GM18951 (cell line): ENCODE results near the gene DIP2A.
"Not testable (repeated sequence)": the region's sequence is repeated elsewhere in the genome, so short reads cannot be mapped to it uniquely, and the experiment has no call there.

ENCODE experiments used
- POLR2A ChIP-seq: IDR thresholded peaks from 4 replicates; pipeline ENCODE4 v1.6.1; 2011; ENCODE audit warnings: mild to moderate bottlenecking; ENCODE audit not compliant: insufficient read length, insufficient read depth; ENCODE audit errors: extremely low read depth
- in situ Hi-C: fragments of 300-500 bp; cut with MboI; formaldehyde crosslinking; loops from one replicate; pipeline ENCODE4 v1.12.0; 2022; ENCODE audit warnings: low sequenced_read_pairs, mixed read lengths, inconsistent platforms; ENCODE audit not compliant: unreplicated experiment

Gene DIP2A

DNA sequence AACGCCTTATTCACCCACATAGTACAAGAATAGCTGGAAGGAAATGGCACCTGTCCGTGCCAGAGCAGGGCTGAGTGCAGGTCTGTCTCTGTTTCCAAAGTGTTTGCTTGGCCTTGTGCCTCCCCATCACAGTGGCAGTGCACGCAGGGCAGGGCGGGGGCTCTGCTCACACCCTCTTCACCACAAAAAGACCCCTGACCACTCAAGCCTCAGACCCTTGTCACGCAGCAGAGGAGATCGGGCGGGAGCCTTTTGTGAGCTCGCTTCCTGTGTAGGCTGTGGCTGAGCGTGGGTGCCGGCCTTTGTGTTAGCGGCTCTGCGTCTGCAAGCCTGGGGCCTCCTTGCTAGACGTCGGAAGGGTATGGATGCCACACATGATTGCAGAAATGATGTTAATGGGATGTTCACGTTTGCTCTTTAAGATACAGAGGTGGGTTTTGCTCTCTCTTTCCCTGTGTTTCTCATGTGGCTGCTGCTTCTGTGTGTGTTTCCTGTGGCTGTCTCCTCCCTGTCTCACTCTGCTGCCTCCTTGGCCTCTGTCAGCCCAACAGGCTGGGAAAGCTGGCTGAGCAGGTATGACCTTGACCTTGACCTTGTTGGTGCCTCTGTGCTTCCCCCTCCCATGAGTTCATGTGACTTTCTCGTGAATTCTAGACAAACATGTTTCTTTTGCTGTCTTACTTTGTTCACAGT lies 100.7 kb downstream of the DIP2A start:
- peak; percentile 25 for TF ChIP-seq POLR2A

GRCh38 chr21:46560568-46561444 lies 102.1 kb downstream of the DIP2A start:
- in situ Hi-C loops, result no loop called here
- no peak for TF ChIP-seq POLR2A

More for the DNA sequence above, 100.7 kb downstream of the DIP2A start:
- in situ Hi-C loops, result no loop called here

DNA sequence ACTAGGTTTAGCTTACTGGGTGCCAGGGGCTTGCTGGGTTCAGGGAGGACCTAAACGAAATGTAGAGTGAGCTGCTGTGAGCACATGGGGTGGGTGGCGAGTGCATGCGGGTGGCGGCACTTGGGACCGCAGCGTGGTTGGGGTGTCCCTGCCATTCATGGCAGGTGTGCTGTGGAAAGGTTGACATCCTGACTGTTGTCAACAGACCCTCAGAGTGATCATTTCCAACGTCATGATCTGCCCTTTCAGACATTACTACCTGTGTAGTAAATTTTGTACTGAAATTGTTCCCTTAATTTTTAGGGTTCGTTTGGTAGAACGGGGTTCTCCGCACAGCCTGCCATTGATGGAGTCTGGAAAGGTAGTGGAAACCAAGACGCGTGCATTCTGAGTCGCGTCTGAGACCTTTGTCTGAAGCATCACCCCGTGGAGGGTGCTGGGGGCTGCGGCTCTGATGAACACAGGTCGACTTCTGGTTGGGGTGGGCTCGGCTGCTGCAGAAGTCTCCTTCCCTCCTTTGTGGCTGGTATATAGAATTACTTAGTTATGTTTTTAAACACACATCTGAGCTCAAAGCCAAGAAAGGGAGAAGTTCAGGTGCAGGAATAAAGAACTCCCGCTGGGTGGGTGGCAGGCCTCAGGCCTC lies 102.9 kb downstream of the DIP2A start:
- in situ Hi-C loops, result no loop called here
- no peak for TF ChIP-seq POLR2A

DNA sequence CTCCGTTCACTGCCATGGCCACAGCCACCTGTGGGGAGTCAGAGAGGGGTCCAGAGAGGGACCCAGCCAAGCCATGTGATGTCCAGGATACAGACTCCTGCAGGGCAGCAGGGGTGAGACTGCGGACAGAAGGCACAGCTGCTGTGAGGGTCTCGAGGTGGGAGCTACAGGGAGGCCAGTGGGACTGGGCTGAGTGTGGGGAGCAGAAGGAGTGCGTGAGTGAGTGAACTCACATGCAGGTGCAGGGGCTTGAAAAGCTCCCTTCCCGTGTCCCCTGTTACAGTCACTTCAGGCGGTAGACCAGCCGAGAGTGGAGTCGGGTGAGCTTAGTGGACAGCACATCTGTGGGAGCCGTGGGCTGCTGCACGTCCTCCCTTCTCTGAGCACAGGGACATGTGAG lies 103.8 kb downstream of the DIP2A start:
- TF ChIP-seq POLR2A, result no peak
- in situ Hi-C loops, result no loop called here

DNA sequence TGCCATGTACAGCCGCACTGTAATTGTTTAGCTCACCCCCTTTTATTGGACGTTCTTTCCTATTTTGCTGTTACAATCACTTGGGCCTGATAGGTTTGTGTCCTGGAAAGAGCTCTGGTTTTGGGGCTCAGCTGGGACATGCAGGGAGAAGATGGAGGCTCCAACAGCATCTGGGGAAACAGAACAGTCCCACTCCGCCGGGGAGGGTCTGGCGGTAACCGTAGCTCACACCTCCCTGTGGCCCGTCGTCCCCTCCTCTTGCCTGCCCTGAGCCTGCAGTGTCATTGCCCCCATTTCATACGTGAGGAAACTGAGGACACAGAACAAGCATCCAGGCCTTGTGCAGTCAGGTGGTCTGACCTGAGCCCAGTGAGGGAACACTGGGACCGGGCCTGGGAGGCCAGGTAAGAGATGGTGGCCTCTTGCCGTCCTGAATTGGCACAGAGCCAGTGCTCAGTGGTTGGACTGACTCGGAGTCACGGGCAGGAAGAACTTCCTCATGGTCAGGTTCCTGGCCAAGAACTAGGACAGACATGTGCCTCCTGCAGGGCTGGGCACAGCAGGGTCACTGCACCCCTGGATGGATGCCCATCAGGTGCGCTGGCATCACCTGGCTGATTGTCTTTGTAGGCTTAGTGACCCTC lies 104.4 kb downstream of the DIP2A start:
- in situ Hi-C loops, result no loop called here

GRCh38 chr21:46564391-46564790 lies 105.7 kb downstream of the DIP2A start:
- in situ Hi-C loops, result no loop called here
- TF ChIP-seq POLR2A, result no peak

More for the DNA sequence above, 104.4 kb downstream of the DIP2A start:
- no peak for TF ChIP-seq POLR2A

DNA sequence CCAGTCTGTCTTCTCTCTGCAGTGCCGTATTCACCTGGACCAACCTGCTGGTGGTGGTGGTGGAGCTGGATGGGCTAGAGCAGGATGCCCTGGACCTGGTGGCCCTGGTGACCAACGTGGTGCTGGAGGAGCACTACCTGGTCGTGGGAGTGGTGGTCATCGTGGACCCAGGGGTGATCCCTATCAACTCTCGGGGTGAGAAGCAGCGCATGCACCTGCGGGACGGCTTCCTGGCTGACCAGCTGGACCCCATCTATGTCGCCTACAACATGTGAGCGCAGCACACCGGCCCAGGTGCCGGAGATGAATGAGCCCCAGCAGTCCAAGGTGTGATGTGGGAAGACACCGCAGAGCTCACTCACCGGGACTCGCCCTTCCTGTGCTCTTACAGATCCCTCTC lies 108.7 kb downstream of the DIP2A start:
- in situ Hi-C loops, result no loop called here
- no peak for TF ChIP-seq POLR2A

DNA sequence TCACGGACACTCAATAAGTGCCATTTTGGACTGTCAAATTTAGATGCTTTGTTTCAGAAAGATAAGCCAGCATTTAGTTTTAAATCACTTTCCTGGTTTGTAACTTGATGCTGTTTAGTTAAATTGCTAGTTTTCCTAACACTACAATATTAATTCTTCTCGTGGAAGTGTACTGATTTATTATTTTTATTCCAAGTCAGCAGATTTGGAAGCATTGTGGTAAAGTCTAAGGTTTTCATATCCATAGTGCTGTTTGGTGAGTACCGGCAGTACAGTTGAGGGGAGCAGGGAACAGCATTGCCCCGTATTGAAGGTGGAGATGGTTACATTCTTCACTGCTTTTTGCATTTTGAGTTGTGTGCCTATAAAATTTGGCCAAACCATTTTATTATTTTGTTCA lies 109.9 kb downstream of the DIP2A start:
- TF ChIP-seq POLR2A, result no peak
- in situ Hi-C loops, result no loop called here

GRCh38 chr21:46569081-46569480 lies 110.4 kb downstream of the DIP2A start:
- TF ChIP-seq POLR2A, result no peak
- in situ Hi-C loops, result no loop called here

DNA sequence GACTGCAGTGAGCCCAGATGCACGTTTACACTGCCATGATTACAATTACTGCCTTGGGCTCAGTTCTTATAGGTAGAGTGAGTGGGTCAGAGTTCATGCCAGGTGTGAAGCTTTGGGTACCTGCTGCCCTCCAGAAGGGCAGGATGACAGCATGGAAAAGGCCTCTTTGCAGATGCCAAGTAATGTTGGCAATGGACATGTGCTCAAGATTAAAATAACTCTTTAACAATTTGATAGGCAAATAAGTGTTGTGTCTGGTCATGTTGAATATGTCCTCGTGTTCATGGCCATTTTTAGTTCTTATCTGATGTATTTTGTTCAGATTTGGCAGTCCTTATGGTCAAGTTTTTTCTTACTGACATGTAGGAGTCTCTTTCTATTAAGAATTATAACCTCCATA lies 111.4 kb downstream of the DIP2A start:
- no peak for TF ChIP-seq POLR2A
- in situ Hi-C loops, result no loop called here

- in situ Hi-C loops, result no loop called here
- TF ChIP-seq POLR2A, result no peak
Measured at GRCh38 chr21:46570631-46571030, 111.9 kb downstream of the DIP2A start.

- TF ChIP-seq POLR2A, result no peak
- in situ Hi-C loops, result no loop called here
Measured at GRCh38 chr21:46572850-46573249, 114.2 kb downstream of the DIP2A start.

DNA sequence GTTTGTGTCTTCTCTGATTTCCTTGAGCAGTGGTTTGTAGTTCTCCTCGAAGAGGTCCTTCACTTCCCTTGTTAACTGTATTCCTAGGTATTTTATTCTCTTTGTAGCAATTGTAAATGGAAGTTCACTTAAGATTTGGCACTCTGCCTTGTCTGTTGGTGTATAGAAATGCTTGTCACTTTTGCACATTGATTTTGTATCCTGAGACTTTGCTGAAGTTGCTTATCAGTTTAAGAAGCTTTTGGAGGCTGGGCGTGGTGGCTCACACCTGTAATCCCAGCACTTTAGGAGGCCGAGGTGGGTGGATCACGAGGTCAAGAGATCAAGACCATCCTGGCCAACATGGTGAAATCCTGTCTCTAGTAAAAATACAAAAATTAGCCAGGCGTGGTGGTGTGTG lies 119.1 kb downstream of the DIP2A start:
- in situ Hi-C loops, result not testable (repeated sequence)

GRCh38 chr21:46579394-46579793 lies 120.7 kb downstream of the DIP2A start:
- in situ Hi-C loops, result not testable (repeated sequence)
